OCI-LY1 (cell line): ENCODE measurements around the gene ABCA13.

Experiments used
- H2AFZ ChIP-seq: fragments of 200-600 bp; sonication (generic), shearing (Covaris generic); 2 replicates; pipeline ENCODE4 v1.6.0; 2014; ENCODE audit warnings: antibody characterized with exemption, mild to moderate bottlenecking, low read length
- H3F3A ChIP-seq: fragments of 200-600 bp; sonication (generic), shearing (Covaris generic); 2 replicates; pipeline ENCODE4 v1.6.0; 2014; ENCODE audit warnings: mild to moderate bottlenecking, antibody characterized with exemption, low read length, moderate library complexity; ENCODE audit not compliant: insufficient read depth
- H3K27ac ChIP-seq: fragments of 200-600 bp; sonication (generic); 2 replicates; pipeline ENCODE4 v1.5.1; 2014; ENCODE audit warnings: low read length, mixed run types, mild to moderate bottlenecking, low read depth; ENCODE audit not compliant: poor library complexity, severe bottlenecking
- H3K27me3 ChIP-seq: fragments of 200-600 bp; sonication (generic); 2 replicates; pipeline ENCODE4 v1.6.0; 2014; ENCODE audit warnings: antibody characterized with exemption, mild to moderate bottlenecking, low read length, moderate library complexity; ENCODE audit not compliant: insufficient read depth
- H3K36me3 ChIP-seq: fragments of 200-600 bp; sonication (generic); 2 replicates; pipeline ENCODE4 v1.6.1; 2014; ENCODE audit warnings: mild to moderate bottlenecking, antibody characterized with exemption, low read length, moderate library complexity, mixed read lengths; ENCODE audit not compliant: insufficient read depth
- H3K4me1 ChIP-seq: fragments of 200-600 bp; sonication (generic); 2 replicates; pipeline ENCODE4 v1.5.1; 2014; ENCODE audit warnings: mild to moderate bottlenecking, low read length, moderate library complexity; ENCODE audit not compliant: insufficient read depth, severe bottlenecking
- H3K4me2 ChIP-seq: fragments of 200-600 bp; sonication (generic), shearing (Covaris generic); 2 replicates; pipeline ENCODE4 v1.6.1; 2014; ENCODE audit warnings: low read length
- H3K4me3 ChIP-seq: fragments of 200-600 bp; sonication (generic); 2 replicates; pipeline ENCODE4 v1.5.1; 2014; ENCODE audit warnings: low read length, low read depth, mild to moderate bottlenecking, mixed read lengths; ENCODE audit not compliant: poor library complexity, severe bottlenecking
- H3K79me2 ChIP-seq: fragments of 200-600 bp; shearing (Covaris generic); 2 replicates; pipeline ENCODE4 v1.6.1; 2016; ENCODE audit warnings: mixed run types, low read length, mixed read lengths; ENCODE audit not compliant: insufficient read depth
- H3K9ac ChIP-seq: fragments of 200-600 bp; sonication (generic), shearing (Covaris generic); 2 replicates; pipeline ENCODE4 v1.6.1; 2014; ENCODE audit warnings: mild to moderate bottlenecking, low read length, mixed read lengths
- H3K9me2 ChIP-seq: fragments of 200-600 bp; sonication (generic), shearing (Covaris generic); 2 replicates; pipeline ENCODE4 v1.6.1; 2014; ENCODE audit warnings: low read depth, mild to moderate bottlenecking, low read length, mixed read lengths
- H3K9me3 ChIP-seq: fragments of 200-600 bp; shearing (Covaris generic); 2 replicates; pipeline ENCODE4 v1.6.1; 2014; ENCODE audit warnings: low read length, mixed read lengths
- H4K20me1 ChIP-seq: fragments of 200-600 bp; sonication (generic), shearing (Covaris generic); 2 replicates; pipeline ENCODE4 v1.6.0; 2016; ENCODE audit warnings: mild to moderate bottlenecking, low read length; ENCODE audit not compliant: insufficient read depth
- EZH2 ChIP-seq: fragments of 200-600 bp; sonication (generic), shearing (Covaris generic); IDR thresholded peaks from 2 replicates; pipeline ENCODE4 v1.8.0; 2017; ENCODE audit warnings: borderline replicate concordance, mixed run types, mild to moderate bottlenecking, antibody characterized with exemption, low read length, moderate library complexity, mixed read lengths
- TF ChIP-seq, protein P1 (sequence below): fragments of 200-600 bp; sonication (generic), shearing (Covaris generic); IDR thresholded peaks from 2 replicates; pipeline ENCODE4 v1.5.1; 2017; ENCODE audit warnings: mild to moderate bottlenecking, antibody characterized with exemption, low read length, moderate library complexity, mixed read lengths

ABCA13 gene

GRCh38 chr7:48452218-48452617 is 281.0 kb downstream of the ABCA13 start:
- Histone ChIP-seq H2AFZ (no peak overlapping the region), H3K4me2 (no peak overlapping the region), H3K9ac (no peak overlapping the region), H4K20me1 (no peaks in the 10 kb centered on the region), H3K27ac (no peak overlapping the region), H3K79me2 (no peaks in the 10 kb centered on the region), H3K4me3 (no peak overlapping the region), H3K36me3 (no peaks in the 10 kb centered on the region), H3K27me3 (no peaks in the 10 kb centered on the region), H3K9me2 (no peaks in the 10 kb centered on the region), H3K4me1 (no peaks in the 10 kb centered on the region), H3K9me3 (no peaks in the 10 kb centered on the region), H3F3A (no peaks in the 10 kb centered on the region)
- TF ChIP-seq, protein P1, sequence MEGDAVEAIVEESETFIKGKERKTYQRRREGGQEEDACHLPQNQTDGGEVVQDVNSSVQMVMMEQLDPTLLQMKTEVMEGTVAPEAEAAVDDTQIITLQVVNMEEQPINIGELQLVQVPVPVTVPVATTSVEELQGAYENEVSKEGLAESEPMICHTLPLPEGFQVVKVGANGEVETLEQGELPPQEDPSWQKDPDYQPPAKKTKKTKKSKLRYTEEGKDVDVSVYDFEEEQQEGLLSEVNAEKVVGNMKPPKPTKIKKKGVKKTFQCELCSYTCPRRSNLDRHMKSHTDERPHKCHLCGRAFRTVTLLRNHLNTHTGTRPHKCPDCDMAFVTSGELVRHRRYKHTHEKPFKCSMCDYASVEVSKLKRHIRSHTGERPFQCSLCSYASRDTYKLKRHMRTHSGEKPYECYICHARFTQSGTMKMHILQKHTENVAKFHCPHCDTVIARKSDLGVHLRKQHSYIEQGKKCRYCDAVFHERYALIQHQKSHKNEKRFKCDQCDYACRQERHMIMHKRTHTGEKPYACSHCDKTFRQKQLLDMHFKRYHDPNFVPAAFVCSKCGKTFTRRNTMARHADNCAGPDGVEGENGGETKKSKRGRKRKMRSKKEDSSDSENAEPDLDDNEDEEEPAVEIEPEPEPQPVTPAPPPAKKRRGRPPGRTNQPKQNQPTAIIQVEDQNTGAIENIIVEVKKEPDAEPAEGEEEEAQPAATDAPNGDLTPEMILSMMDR = no peak
- no peak for TF ChIP-seq EZH2

DNA sequence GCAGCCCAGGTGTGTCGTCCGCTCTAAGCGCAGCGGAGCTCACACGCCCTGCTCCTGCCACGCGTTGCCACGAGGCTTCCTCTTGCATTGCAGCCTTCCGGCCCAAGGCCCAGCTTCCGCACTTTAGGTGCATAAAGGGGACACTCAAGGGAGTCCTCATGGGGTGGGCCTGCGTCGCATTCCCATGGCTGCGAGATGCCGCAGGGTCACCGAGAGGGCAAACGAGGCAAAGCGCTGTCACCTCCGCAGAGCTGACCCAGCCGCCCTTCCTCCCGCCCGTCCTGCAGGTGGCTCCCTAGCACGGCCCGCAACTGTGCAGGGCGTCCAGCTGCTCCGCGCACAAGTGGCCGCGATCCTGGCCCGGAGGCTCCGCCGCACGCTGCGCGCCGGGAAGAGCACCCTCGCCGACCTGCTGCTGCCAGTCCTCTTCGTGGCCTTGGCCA is 283.5 kb downstream of the ABCA13 start:
- Histone ChIP-seq H3K79me2 (no peaks in the 10 kb centered on the region), H3K9me2 (no peaks in the 10 kb centered on the region), H3K27me3 (no peaks in the 10 kb centered on the region), H3K9me3 (no peaks in the 10 kb centered on the region), H3K27ac (no peak overlapping the region), H3K4me2 (no peak overlapping the region), H4K20me1 (no peaks in the 10 kb centered on the region), H3F3A (no peaks in the 10 kb centered on the region), H3K4me3 (no peak overlapping the region), H3K4me1 (no peaks in the 10 kb centered on the region), H3K9ac (no peak overlapping the region), H3K36me3 (no peaks in the 10 kb centered on the region), H2AFZ (no peak overlapping the region)
- no peak for TF ChIP-seq EZH2
- TF ChIP-seq, protein P1 = no peak

GRCh38 chr7:48455363-48455762 is 284.1 kb downstream of the ABCA13 start:
- H3K27me3 ChIP-seq = no peaks in the 10 kb centered on the region
- H3K27ac ChIP-seq = no peak overlapping the region
- no peaks in the 10 kb centered on the region for H3F3A ChIP-seq
- H2AFZ ChIP-seq = no peak overlapping the region
- no peak overlapping the region for H3K9ac ChIP-seq
- H3K9me2 ChIP-seq = no peaks in the 10 kb centered on the region
- H3K79me2 ChIP-seq = no peaks in the 10 kb centered on the region
- TF ChIP-seq, protein P1 = no peak
- no peak for TF ChIP-seq EZH2
- H3K4me1 ChIP-seq = no peaks in the 10 kb centered on the region
- no peaks in the 10 kb centered on the region for H4K20me1 ChIP-seq
- H3K4me3 ChIP-seq = no peak overlapping the region
- no peaks in the 10 kb centered on the region for H3K9me3 ChIP-seq
- no peak overlapping the region for H3K4me2 ChIP-seq
- no peaks in the 10 kb centered on the region for H3K36me3 ChIP-seq
